AG10803 (cell line): ENCODE results near the gene DSC1.
"Not testable (repeated sequence)": the region's sequence is repeated elsewhere in the genome, so short reads cannot be mapped to it uniquely, and the experiment has no call there.

Source experiments
- DNase-seq: peaks from one replicate; pipeline ENCODE4 v3.0.0; 2010; ENCODE audit warnings: low read depth
- H3K4me3 ChIP-seq: 2 replicates; pipeline ENCODE4 v1.5.1; 2011; ENCODE audit warnings: mild to moderate bottlenecking, low read length, control low read depth
- CTCF ChIP-seq: conservative IDR thresholded peaks from 2 replicates; pipeline ENCODE4 v1.5.1; 2011; ENCODE audit warnings: mild to moderate bottlenecking, low read length, control low read depth, inconsistent platforms

Gene DSC1

GRCh38 chr18:31192086-31192776 is 29.6 kb upstream of the DSC1 start:
- no peak overlapping the region for H3K4me3 ChIP-seq
- no peak for TF ChIP-seq CTCF
- DNase-seq: no peak

DNA sequence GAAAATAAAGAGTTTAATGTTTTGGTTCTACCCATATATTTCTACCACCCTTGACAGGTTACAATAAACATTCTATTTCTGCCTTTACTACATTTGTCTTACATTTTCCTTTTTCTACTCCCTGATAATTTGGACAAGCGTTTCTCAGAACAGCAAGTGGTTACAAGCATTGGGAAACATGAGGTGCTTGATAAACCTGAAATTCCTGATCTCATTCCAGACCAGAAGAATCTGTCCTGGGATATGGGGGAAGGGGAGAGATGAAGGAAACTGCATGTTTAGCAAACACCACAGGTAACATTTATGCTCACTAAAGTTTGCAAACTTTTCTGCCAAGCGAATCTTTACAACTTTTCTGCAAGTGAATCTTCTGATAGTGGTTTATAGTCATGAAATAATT is 28.3 kb upstream of the DSC1 start:
- H3K4me3 ChIP-seq: no peak overlapping the region
- no peak for DNase-seq
- no peak for TF ChIP-seq CTCF

GRCh38 chr18:31189757-31190156 is 27.1 kb upstream of the DSC1 start:
- no peak for TF ChIP-seq CTCF
- no peak for DNase-seq
- H3K4me3 ChIP-seq: no peak overlapping the region

DNA sequence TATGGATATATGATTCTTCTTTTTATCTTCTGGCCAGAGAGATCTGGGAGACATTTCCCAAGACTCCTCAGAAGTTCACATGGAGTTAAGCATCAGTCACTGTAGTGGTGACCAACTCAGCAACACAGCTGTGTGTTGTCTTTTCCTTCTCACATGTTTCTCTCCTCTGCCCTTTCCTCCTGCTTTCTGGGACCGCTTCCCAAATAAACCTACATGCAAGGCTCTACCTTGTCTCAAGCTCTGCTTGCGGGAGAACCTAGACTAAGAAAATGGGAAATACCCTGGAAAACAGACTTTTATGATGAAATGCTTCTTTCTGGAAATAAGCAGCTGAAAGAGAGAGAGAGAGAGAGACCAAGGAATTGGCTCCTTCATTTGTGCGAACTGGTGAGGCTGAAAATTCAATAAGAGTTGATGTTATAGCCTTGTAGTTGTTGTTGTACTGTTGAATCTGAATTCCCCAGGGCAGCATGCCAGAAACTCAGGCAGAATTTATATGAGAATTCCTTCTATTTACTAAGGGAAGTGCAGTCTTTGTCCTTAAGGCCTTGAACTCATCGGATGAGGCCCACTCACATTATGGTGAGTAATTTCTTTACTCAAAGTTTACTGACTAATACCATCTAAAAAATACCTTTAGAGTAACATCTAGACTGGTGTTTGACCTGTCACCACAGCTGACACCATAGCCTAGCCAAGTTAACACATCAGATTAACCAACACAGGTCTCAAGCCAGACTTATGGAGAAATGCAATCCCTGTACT is 22.7 kb upstream of the DSC1 start:
- H3K4me3 ChIP-seq: no peak overlapping the region
- no peak for TF ChIP-seq CTCF
- no peak for DNase-seq

DNA sequence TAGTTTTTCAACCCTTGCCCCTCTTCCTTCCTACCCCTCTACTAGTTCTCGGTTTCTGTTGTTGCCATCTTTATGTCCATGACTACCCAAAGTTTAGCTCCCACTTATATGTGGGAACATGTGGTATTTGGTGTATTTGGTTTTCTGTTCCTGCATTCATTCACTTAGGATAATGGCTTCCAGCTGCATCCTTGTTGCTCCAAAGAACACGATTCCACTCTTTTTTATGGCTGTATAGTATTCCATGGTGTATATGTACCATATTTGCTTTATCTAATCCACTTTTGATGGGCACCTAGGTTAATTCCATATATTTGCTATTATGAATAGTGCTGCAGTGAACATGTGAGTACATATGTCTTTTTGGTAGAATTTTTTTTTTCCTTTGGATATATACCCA is 20.6 kb upstream of the DSC1 start:
- DNase-seq: no peak
- no peak for TF ChIP-seq CTCF
- H3K4me3 ChIP-seq: no peak overlapping the region

- not testable (repeated sequence) for DNase-seq, H3K4me3 ChIP-seq
Measured at GRCh38 chr18:31177369-31177768, 14.7 kb upstream of the DSC1 start.

- H3K4me3 ChIP-seq: no peak overlapping the region
- DNase-seq: no peak
- TF ChIP-seq CTCF: no peak
Measured at GRCh38 chr18:31176531-31176930, 13.9 kb upstream of the DSC1 start.
